A673 (cell line): ENCODE results near the gene NAE1.

ENCODE experiments used
- EZH2 ChIP-seq: fragments of 200-600 bp; sonication (generic); IDR thresholded peaks from 2 replicates; pipeline ENCODE4 v1.6.1; 2017; ENCODE audit warnings: borderline replicate concordance, low read depth, mild to moderate bottlenecking, mixed read lengths, antibody characterized with exemption, low read length; ENCODE audit not compliant: poor library complexity, severe bottlenecking
- TF ChIP-seq, protein P1 (sequence below): fragments of 300-800, 200-600 bp; sonication (generic); conservative IDR thresholded peaks from 2 replicates; pipeline ENCODE4 v1.5.1; 2017; ENCODE audit warnings: low read depth, mild to moderate bottlenecking, antibody characterized with exemption, low read length, moderate library complexity, mixed read lengths

DNA sequence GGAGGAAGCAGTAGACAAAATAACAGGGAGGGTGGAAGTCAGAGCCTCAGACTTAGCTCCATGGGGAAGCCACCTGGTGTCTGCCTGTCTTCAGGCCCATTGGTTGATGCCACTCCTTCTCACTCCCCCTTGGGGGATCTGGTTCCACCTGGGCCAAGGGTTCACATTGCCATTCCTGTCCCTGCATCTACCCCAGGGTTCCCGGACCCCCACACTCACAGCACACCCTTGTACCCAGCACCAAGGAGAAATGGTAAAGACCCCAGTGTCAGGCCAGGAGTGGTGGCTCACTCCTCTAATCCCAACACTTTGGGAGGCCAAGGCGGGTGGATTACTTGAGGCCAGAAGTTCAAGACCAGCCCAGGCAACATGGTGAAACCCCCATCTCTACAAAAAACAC, 12.4 kb upstream of the NAE1 start:
- TF ChIP-seq, protein P1, sequence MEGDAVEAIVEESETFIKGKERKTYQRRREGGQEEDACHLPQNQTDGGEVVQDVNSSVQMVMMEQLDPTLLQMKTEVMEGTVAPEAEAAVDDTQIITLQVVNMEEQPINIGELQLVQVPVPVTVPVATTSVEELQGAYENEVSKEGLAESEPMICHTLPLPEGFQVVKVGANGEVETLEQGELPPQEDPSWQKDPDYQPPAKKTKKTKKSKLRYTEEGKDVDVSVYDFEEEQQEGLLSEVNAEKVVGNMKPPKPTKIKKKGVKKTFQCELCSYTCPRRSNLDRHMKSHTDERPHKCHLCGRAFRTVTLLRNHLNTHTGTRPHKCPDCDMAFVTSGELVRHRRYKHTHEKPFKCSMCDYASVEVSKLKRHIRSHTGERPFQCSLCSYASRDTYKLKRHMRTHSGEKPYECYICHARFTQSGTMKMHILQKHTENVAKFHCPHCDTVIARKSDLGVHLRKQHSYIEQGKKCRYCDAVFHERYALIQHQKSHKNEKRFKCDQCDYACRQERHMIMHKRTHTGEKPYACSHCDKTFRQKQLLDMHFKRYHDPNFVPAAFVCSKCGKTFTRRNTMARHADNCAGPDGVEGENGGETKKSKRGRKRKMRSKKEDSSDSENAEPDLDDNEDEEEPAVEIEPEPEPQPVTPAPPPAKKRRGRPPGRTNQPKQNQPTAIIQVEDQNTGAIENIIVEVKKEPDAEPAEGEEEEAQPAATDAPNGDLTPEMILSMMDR, result no peak
- no peak for TF ChIP-seq EZH2
